T1000 (cell line): ENCODE measurements around the gene CUL9.
A peak's percentile ranks its signal among the peaks of the same experiment; 100 is the strongest.

ENCODE experiments used
- DNase-seq: peaks from one replicate; lab custom pipeline; 2025; ENCODE audit warnings: mixed read lengths; lab: John Stamatoyannopoulos, UW

The CUL9 gene

DNA sequence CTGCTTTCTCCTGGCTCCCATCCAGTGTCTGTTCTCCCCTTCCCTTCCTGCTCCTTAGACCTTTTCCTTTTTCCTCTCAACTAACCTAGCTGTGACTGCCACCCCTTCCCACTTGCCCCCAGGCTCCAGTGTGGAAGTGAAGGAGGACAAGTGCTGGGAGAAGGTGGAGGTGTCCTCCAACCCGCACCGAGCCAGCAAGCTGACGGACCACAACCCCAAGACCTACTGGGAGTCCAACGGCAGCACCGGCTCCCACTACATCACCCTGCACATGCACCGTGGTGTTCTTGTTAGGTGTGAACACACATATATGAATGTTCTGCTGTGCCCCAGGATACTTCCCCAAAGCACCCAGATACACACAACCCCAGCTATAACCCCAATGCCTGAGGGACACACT lies 18.5 kb downstream of the CUL9 start:
- DNase-seq: no peak

DNA sequence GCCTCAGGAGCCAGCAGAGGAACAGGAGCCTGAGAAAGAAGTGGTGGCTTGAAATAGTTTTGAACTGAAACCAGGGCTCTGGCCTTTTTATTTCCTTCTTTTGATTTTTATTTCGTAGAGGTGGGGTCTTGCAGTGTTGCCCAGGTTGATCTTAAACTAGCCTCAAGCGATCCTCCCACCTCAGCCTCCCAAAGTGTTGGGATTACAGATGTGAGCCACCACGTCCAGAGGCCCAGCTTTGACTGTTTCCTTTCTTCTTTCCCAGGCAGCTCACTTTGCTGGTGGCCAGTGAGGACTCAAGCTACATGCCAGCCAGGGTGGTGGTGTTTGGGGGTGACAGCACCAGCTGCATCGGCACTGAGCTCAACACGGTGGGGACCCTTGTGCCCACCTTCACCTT lies 20.5 kb downstream of the CUL9 start:
- no peak for DNase-seq

DNA sequence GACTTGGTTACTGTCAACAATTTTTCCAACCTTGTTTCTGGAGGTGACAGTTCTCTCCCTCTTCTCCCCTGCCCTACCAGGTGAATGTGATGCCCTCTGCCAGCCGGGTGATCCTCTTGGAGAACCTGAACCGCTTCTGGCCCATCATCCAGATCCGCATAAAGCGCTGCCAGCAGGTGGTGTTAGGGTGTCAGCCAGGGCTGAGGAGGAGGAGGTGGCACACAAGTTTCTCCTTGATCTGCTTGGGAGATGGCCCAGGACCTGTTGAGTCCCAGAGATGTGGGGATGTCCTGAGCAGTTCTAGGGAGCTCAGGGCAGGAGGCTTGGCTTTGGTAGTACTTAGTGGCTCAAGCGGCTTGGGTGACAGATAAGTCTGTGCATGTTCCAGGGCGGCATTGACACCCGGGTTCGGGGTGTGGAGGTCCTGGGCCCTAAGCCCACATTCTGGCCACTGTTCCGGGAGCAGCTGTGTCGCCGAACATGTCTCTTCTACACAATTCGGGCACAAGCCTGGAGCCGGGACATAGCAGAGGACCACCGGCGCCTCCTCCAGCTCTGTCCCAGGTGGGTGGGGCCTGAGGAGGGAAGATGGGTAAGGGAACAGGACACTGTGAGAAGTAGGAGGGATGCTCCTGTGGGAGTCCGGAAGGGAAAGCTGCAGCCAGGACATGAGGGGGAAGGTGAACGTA lies 21.2 kb downstream of the CUL9 start:
- DNase-seq: no peak

DNA sequence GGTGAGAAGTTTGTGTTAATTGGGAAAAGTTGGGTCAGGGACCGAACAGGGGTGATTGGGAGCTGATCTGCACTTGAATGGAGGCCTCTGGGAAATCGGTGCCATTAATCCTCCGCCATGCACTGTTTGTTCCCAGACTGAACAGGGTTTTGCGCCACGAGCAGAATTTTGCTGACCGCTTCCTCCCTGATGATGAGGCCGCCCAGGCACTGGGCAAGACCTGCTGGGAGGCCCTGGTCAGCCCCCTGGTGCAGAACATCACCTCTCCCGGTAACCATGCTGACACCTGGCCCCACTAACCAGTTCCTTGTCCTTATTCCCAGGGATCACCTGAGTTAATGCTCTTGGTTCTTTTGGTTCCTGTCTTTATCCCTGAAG lies 21.7 kb downstream of the CUL9 start:
- DNase-seq: no peak

DNA sequence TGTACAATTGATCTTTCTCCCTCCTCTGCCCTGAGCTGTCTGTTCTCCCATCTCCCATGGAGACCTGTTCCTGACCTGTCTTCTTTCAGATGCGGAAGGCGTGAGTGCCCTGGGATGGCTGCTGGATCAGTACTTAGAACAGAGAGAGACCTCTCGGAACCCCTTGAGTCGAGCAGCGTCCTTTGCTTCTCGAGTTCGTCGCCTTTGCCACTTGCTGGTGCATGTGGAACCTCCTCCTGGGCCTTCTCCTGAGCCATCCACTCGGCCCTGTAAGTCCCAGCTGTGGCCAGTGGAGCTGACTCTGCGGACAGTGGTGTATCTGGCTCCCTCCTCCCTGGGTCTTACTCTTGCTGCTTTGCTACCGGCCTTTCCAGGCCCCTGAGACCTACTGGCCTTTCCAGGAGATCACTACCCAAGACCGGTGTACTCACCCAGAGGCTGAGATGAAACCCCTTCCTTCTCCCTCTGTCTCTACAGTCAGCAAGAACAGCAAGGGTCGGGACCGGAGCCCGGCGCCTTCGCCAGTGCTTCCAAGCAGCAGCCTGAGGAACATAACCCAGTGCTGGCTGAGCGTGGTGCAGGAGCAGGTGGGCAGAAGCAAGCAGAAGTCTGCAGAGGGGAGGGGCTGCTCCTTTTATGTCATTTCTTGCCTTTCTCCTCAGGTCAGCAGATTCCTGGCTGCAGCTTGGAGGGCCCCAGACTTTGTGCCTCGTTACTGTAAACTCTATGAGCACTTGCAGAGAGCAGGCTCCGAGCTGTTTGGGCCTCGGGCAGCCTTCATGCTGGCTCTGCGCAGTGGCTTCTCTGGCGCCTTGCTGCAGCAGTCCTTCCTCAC lies 22.5 kb downstream of the CUL9 start:
- DNase-seq: no peak

DNA sequence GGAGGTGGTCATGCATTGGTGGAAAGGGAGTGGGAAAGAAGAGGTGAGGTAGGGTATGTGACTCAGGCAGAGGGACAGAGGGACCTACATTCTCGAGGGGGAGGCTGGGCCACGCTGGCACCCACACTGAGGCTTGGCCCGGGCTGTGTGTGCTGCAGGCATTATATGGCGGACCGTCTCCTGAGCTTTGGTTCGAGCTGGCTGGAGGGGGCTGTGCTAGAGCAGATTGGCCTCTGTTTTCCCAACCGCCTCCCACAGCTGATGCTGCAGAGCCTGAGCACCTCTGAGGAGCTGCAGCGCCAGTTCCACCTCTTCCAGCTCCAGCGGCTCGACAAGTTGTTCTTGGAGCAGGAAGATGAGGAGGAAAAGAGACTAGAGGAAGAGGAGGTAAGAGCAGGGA lies 23.9 kb downstream of the CUL9 start:
- DNase-seq: no peak

DNA sequence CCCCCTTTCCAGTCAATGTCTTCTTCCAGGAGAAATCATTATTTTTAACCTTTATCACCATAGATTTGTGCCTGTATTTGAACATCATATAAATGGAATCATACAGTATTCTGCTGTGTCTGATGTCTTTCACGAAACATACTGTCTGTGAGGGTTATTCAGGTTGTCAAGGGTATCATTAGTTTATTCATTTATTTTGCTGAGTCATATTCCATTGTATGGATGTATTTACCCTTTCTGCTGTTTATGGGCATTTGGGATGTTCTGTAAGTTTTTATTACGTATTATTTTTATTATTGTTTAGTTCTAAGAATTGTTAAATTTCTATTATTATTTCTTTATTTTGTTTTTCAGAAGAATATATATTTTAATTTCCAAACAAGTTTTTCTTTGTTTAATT lies 25.3 kb downstream of the CUL9 start:
- DNase-seq: no peak

DNA sequence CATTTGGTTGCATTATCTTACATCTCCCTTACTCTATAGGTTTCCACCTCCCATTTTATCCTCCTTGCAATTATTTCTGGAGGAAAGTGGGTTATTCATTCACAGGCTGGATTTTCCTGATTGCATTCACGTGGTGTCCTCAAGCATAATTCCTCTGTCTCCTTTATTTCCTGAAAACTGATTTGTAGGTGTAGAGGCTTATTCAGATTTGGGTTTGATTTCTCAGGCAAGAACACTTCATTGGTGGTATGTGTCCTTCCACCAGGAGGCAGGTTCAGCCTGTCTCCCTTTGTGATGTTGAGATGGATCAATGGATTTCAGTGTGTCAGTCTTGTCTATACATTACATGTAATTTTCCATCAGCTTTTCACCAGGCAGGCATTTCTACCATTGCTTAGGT lies 30.0 kb downstream of the CUL9 start:
- no peak for DNase-seq

DNA sequence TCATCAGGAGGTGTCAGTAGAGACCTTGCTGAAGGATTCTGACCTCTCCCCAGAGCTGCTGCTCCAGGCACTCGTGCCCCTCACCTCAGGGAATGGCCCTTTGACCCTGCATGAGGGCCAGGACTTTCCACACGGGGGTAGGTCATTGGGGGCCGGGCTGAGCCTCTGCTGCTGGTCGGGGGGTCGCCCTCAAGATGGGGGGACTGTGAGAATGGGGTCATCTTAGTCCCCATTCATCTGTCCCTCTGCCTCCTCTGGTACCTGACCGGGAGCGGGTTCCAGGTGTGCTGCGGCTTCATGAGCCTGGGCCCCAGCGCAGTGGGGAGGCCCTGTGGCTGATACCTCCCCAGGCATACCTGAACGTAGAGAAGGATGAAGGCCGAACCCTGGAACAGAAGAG lies 31.4 kb downstream of the CUL9 start:
- DNase-seq: no peak

DNA sequence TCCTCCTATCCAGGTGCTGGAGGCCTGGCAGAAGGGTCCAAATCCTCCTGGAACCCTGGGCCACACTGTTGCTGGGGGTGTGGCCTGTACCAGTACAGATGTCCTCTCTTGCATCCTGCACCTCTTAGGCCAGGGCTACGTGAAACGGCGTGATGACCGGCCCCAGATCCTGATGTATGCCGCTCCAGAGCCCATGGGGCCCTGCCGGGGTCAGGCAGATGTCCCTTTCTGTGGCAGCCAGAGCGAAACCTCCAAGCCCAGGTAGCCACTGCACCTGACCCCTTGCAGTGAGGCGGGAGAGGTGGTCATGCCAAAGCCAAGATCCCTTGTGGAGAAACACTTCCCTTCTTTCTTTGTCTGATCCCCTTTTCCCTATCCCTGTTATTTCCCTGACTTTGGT lies 33.1 kb downstream of the CUL9 start:
- no peak for DNase-seq

DNA sequence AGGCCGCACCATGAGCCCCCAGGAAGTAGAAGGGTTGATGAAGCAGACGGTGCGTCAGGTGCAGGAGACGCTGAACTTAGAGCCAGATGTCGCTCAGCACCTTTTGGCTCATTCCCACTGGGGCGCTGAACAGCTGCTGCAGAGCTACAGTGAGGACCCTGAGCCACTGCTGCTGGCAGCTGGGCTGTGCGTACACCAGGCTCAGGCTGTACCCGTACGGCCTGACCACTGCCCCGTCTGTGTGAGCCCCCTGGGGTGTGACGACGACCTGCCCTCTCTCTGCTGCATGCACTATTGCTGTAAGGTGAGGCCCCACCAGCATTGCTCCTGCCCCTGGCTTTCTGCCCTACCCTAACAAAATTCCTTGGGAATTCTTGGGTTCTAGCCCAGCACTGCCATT lies 34.2 kb downstream of the CUL9 start:
- DNase-seq: no peak

DNA sequence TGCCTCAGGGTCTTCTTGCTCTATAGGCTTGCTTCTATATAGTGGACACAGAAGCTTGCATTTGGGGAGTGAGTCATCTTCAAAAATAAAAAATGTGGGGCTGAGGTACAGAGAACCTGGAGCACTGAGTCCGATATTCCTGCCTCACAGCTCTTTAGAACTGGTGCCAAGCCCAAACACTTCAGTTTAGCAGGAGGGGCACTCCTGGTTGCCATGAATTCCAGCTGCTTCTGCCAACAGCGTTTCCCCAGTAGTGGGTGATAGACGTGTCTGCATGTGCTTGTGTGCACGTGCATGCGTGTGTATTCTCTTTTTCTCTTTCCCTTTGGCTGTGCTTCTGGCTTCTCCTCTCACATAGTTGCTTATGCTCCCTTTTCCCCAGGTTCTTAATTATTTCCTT lies 35.4 kb downstream of the CUL9 start:
- DNase-seq: no peak

DNA sequence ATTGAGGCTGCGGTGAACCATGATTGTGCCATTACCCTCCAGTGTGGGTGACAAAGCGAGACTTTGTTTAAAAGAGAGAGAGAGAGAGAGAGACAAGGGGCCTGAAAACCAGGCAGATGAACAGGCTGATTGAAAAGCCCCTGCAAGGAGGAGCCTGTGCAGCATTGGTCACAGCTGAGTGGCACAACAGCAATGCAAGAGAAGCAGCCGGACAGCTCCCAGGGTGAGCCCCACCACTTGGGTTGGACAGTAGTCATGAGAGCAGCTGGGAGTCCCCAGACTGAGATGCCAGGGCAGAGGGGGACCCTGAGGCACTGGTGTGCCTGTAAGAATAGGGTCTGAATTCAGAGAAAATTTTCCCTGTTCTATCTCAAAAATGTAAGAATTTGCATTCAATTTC lies 37.1 kb downstream of the CUL9 start:
- no peak for DNase-seq

DNA sequence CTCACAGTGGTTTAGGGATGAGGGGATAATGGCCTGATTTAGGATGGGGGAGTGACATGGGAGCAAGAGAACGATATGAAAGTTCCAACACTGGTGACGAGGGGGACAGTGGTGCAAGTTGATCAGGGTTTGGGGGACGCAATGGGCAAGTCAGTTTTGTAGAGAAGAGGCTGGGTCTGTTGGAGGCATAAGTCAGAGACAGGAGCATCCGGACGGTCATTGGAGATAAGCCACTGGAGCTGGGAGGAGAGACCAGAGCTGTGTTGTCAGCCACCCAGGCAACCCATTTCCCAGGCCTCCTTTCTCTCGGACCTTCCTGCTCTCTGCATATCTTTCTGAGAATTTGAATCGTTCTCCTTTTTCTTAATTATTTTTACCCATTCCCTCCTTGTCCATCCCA lies 37.8 kb downstream of the CUL9 start:
- no peak for DNase-seq

DNA sequence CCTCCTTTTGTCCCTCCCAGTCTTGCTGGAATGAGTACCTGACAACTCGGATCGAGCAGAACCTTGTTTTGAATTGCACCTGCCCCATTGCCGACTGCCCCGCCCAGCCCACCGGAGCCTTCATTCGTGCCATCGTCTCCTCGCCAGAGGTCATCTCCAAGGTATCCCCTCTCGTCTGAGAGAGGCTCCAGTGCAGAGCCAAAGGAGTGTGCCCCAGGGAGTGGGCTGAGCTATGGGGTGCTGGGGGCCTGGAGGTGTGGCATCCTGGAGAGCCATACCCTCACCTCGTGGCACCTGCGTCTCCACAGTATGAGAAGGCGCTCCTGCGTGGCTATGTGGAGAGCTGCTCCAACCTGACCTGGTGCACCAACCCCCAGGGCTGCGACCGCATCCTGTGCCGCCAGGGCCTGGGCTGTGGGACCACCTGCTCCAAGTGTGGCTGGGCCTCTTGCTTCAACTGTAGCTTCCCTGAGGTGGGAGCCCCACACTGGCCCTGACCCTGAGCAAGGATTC lies 38.5 kb downstream of the CUL9 start:
- no peak for DNase-seq

DNA sequence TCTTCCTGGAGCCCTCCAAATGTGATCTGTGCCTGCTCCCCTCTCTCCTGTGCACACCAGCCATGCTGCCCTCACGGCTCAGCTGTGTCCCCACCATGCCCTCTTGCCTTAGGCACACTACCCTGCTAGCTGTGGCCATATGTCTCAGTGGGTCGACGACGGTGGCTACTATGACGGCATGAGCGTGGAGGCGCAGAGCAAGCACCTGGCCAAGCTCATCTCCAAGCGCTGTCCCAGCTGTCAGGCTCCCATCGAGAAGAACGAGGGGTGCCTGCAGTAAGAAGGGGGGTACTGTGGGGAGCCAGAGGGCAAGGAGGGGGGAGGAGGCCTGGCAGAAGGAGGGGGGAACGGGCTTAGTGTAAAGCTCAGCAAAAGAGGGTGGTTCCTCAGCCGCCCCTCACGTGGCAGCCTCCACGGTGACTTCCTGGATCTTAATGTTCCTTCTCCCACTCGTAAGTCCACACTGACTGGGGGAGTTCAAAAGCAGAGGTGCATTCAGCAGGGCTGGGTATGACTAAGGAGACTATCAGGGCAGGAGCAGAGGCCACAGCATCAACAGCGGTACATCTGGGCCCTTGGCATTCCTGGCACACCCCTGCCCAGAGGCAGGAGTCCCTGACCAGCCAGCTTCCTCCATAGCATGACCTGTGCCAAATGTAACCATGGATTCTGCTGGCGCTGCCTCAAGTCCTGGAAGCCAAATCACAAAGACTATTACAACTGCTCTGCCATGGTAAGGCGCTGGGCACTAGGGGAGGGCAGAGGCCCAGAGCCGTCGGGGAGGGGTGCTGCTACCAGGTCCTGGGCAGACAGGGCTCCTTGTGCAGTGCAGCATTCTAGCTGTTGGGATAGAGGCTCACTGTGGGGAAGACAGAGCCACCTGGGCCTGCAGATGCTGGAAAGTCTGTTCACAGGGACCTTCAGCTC lies 39.3 kb downstream of the CUL9 start:
- no peak for DNase-seq

DNA sequence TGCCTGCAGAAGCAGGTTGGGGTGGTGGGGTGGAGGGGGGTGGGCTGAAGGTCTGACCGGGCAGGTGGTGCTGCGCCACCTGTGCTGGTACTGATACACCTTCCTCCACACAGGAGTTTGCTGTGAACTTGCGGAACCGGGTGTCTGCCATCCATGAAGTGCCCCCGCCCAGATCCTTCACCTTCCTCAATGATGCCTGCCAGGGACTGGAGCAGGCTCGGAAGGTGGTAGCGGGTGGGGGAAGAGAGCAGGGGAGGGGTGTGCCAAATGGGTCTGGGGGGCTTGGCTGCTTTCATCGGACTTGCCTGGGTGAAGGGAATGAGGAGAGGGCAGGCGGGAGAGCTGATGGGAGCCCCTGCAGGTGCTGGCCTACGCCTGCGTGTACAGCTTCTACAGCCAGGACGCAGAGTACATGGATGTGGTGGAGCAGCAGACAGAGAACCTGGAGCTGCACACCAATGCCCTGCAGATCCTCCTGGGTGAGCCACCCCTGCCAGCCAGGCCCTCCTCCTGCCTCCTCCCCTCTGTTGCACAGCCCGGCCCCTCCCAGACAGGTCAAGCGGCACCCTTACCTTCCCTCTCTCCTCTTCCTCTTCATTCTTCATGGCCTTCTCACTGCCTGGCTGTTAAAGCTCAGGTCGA lies 40.5 kb downstream of the CUL9 start:
- no peak for DNase-seq

DNA sequence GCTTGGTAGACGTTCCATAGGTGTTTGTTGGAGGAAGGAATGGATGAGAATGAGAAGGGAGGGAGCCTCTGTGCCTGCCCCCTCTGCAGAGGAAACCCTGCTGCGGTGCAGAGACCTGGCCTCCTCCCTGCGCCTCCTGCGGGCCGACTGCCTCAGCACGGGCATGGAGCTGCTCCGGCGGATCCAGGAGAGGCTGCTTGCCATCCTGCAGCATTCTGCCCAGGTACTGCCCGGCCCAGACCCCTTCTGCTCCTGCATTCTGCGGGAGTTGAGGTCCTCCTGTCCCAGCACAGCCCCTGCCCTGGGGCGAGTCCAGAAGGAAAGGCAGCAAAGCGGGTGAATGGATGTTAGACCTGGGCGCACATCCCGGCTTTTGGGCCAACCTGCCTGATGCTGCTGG lies 41.2 kb downstream of the CUL9 start:
- no peak for DNase-seq

DNA sequence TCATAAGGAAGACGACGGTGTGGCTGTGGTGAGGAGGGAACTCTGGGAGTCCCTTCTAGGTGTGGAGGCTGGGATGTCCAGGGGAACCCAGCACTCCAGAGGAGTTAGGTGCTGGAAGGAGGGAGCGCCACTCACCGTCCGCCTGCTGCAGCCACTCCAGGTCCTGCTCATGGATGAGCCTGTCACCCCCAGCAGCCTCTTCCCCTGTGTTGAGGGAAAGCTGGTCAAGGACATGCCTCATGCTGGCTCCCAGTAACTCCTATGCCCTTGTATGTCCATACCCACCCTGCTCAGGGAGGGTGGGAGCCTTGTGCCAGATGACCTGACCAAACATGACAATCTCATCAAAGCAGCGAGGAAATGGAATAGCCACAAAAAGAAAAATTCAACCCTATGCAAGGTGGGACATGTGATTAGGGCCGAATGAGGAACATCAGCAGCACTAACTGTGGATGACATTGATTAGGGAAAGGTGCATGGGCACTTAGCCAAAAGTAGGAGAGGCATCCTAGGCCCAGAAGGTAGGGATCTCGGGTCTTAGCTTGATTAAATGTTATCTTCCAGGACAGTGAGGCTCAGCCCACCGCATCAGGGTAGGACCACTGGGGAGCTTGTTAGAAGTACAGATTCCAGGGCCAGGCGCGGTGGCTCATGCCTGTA lies 44.3 kb downstream of the CUL9 start:
- DNase-seq: no peak

DNA sequence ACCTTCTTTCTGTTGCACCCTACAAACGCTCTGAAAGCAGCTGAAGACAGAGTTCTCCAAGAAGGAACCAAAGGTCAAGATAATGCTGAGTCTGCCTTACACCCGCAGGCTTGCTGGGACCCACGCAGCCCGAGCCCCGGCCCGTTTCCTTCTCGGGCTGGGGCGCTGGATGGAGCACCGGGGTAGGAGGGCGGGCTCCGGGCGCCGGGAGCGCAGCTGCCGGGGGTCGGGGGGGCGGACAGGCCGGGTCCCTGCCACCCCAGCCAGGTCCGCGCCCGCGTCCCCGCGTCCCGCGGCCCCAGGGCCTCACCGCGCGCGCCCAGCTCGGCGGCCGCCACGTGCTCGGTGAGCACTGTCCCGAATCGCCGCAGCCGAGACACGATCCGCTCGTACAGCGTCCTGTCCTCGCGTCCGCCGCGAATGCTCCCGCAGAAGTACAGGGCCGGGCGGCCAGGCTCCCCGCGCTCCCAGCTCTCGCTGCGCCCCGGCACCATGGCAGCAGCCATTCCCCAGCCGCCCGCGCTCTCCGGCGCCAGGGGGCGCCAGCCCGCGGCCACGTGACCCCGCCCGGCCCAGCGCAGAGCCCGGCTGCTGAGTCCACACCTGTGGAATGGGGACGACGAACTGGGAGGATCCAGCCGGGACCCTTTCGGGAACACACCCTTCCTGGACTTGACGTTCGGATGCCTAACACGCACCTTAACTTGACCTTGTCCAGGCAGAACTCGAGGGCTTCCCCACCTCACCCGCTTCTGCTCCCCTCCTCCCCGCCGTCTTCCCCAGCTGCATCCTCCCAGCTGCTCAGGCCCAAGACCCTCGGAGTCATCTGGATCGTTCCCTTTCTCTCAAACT lies 47.2 kb downstream of the CUL9 start, which contains the start of gene DNPH1:
Gene DNPH1 (minus strand): TSS at position 531 of the 852 bp plus-strand sequence. CDS start 25 bp downstream, at position 506.
- DNase-seq: peak; percentile 49
